Hematopoietic multipotent progenitor cell treated with erythropoietin and hydrocortisone succinate and interleukin-3 and kit ligand, for 17 days (in vitro differentiated cells): ENCODE measurements around the gene SLC6A17.

Experiments used
- DNase-seq: peaks from one replicate; pipeline ENCODE4 v3.0.0-alpha.2; 2015; ENCODE audit warnings: low spot score

Gene SLC6A17

DNA sequence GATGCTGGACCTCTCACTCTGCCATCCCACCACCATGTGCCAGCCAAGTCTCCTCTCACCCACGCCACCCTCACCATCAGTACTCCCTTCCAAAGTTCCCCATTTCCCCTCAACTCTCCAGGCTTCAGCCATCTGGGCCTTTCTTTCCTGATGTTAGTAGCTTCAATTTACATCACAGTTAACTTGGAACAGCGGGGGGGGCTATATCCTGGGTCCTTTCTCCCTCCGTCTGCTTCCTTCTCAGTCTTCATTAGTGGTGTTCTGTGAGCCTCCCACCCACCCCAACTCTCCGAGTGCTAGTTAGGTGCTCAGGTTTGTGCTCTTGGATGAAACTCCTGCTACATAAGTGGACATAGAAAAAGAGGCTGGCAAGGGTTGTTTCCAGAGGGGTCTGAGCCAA is 91.8 kb downstream of the SLC6A17 start:
- no peak for DNase-seq

DNA sequence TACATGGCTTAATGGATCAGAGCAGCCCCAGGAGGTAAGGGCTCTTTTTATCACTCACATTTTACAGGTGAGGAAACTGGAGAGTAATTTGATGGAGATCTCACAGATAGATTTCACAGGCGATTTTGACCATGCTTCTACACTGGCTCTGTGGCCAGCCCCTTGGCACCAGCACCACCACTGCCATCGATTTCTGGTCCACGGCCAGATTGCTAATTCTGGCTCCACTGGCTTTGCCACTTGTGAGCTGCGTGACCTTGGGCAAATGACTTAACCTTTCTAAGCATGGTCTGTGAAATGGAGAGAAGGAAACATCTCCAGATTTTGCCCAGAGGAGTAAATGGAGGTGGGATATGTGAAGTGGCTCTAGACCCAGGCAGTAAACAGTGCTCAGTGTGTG is 92.4 kb downstream of the SLC6A17 start:
- no peak for DNase-seq

DNA sequence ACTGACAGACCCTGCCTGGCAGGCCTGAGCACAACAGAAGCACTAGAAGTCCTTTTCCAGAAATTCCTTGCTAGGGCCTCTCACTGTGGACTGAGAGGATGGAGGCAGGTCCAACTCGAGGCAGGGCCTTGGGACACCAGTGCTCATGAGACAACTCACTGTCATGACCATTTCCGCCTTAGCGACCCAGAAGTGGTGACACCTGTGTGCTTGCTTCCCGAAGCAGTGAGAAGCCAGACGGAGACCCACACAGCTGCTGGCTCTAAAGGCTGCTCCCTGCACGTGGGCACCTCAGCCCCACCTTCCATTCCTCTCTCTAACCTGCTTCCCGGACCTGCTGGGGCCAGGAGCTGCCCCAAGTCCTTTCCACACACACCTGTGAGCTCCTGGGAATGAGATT is 92.9 kb downstream of the SLC6A17 start:
- no peak for DNase-seq

DNA sequence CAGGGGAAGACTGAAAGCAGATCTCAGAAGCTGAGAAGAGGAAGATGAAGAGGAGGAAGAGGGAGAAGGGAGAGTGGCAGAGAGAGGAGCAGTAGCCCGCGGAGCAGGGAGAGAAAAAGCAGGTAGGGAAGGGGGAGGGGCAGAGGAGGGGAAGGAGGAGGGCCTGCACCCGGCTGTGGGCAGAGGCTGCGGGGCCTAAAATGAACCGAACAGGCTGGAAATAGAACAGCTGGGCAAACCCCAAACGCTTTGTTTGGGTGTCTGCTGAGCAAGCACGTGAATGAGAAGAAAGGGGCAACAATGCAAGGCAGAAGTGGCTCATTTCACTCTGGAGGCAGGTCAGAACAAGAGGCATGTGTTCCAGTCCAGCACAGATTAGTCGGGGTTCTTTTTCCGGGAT is 93.3 kb downstream of the SLC6A17 start:
- no peak for DNase-seq

DNA sequence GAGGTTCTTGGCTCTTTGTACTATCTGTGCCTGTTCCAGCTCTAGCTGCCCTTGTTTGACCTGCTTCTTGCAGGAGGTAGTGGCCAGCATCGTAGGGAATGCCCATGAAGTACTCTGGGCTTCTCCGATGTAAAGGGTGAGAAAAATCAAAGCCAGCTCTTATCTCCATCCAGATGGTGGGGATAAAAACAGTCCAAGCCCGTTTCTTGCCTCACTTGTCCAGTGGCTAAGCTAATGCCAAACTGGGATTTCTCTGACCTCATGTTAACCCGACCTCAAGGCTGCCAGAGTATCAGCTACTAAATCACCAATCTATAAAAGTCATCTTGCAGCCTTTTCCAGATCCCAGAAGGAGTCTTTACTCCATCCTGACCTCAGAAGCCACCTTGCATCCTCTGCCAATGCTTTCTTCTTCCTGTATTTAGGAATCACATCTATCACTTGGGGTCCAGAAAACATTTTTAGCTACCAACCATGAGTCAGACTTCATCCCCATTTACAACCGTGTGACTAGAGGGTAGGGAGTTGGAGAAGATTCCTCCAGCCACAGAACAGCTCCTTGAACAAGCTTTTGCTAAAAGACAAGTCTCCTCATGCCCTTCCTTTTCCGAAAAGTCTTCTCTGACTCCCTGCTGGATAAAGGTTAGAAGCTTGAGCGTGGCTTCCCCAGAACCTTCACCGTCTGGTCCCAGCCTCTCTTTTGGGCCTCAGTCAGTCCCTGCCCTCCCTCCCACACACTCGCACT is 95.8 kb downstream of the SLC6A17 start:
- no peak for DNase-seq

DNA sequence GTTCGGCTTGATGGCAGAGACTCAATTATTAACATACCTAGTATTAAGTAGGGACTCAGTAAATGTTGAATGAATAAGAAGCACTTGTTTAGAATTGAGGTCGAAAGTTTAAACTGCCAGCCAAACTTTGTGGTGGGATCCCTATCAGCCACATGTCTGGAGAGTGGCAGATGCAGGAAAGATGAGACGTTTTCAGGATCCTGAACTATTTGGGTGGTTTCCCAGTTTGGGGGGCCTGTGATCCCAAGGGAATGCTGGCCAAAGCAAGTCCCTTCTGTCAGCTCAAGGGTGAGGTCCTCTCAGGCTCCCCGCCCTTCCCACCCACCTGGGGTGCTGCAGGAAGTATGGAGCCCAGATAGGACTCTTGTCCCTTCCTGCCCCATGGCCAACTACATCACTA is 98.5 kb downstream of the SLC6A17 start:
- no peak for DNase-seq

DNA sequence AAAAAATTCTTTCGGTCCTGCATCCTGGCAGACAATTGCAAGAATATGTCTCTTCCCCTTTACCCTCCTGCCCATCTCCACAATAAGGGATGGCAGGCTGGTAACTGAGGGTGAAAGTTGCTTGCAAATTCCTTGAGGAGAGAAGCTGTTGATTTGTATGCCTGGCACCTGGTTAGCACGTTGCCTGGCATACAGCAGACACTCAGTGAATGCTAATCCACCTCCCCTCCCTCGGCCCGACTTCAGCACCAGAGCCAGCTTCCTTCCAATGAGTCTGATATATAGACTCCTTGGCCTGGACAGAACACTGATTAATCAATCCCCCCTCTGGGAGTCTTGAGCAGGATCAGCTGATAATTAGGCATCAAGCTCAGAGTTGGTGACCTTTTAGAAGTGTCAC is 99.0 kb downstream of the SLC6A17 start:
- no peak for DNase-seq

DNA sequence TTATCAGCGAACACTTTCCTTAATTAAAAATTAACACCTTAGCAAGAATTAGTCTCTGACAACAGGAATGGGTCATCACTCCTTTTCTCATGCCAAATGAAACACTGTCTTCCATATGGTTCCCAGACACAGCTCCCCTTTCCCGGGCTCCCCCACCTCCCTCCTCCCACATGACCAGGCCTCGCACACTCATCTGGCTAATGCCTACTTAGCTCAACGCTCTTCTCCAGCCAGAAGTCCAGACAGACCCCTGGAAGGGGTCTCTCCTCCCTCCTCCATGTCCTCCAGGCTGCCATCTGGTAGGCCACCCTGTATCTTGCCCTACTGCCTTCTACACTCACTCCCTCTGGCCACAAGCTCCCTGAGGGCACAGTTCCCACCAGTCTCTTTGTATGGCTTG is 99.7 kb downstream of the SLC6A17 start:
- no peak for DNase-seq

DNA sequence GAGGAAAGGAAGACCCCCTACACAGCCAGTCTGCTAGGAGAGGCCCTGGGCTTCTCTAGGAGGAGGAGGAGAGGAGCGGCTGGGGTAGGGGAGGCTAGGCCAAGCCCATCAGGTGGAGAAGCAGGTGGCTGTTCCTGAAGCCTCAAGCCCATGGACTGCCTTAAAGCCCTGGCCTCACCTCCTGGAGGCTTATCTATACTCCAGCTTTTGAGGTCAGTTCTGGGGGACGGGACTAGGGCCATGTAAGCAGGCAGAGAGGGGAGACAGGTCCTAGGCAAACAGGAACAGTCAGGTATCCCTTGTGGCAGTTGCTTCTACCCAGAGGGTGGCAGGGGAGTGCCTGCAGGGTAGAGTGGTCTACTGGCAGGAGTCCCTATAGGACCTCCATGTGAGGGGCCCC is 100.5 kb downstream of the SLC6A17 start:
- no peak for DNase-seq
